Right cardiac atrium (tissue), 5 donors: ENCODE measurements around the gene DLX5. TPM values are rescaled to one million over a fixed set of nuclear protein-coding genes. Genes with fewer than 3 reads are reported as not detected.

Experiments
- ATAC-seq, 2 donors: fragments of 200-7000 bp; cut with Tn5 transposase; one replicate each; pipeline versions ENCODE4 v1.8.0 to v1.9.1; 2020; ENCODE audit warnings: moderate library complexity in 2 of 2, mild to moderate bottlenecking in 1 of 2
- DNase-seq, 3 donors: peaks; one replicate each; pipeline ENCODE4 v3.0.0-alpha.2; 2020
- H3K27ac ChIP-seq: one replicate; pipeline ENCODE4 v1.5.1; 2013; ENCODE audit warnings: mild to moderate bottlenecking, low read length, control low read depth, moderate library complexity
- H3K27me3 ChIP-seq: one replicate; pipeline ENCODE4 v1.6.1; 2013; ENCODE audit not compliant: control insufficient read depth, insufficient read depth
- H3K4me1 ChIP-seq: one replicate; pipeline ENCODE4 v1.6.1; 2013; ENCODE audit warnings: low read length; ENCODE audit not compliant: control insufficient read depth, insufficient read depth
- H3K4me3 ChIP-seq: one replicate; pipeline ENCODE4 v1.5.1; 2013; ENCODE audit warnings: low read length, control low read depth
- H3K9me3 ChIP-seq: one replicate; pipeline ENCODE4 v1.6.1; 2013; ENCODE audit warnings: low read length; ENCODE audit not compliant: control insufficient read depth
- WGBS: extraction: QIAGEN DNeasy Blood & Tissue Kit; methylation state at CpG from one replicate; pipeline ENCODE4 v1.1.7; 2013; 5-methylcytosine and 5-hydroxymethylcytosine counted together
- intact Hi-C, 4 donors: fragments of 100-400 bp; cut with DNase I; formaldehyde crosslinking; loops; one replicate each; pipeline versions ENCODE4 v1.11.0 to v1.14.0; 2022 to 2023
- polyA plus RNA-seq: library from polyadenylated mRNA; stranded (reverse); fragments of 200-250 nt; gene quantifications from one replicate; pipeline ENCODE4 v1.2.3, GENCODE V29; 2013
- total RNA-seq, 4 donors: library from RNA; stranded (reverse); fragmentation: NEBNext Ultra II Directional; extraction: Animal tissue kit (Norgen Biotek cat#: 25700); gene quantifications; one replicate each; pipeline ENCODE4 v1.2.1, GENCODE V29; 2021
- donor health status: healthy with polysubstance abuse.
- donor health status: DM: no; HTN: yes; CAD: no.
- donor health status: DM: no; HTN: no; CAD: no.
- donor health status: DM: no; HTN: yes; CAD: no; lungs with severe emphysema.
- donor health status: DM: yes; HTN: yes; CAD: no.

DLX5 gene
- total and polyA plus RNA-seq, 5 donors: 0.27 TPM; not detected in 4

DNA sequence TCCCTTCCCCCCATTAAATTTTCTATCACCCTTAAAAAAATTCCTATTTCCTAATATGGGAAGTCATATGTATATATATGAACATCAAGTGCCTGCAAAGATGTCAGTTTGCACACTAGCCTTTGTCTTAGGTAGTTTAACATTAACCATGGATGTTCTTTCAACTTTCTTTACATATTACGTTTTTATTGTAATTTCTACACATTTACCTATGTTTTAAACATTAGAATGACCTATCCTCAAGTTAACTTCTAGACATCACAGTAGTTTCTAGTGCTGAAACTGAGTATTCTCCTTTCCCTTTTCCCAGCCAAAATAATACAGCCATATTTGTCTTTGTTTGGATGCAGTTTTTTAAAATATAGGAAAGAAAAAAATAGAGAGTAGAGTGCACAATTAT is 13.5 kb downstream of the DLX5 start:
- H3K4me1 ChIP-seq: no peaks in the 10 kb centered on the region
- DNase-seq (no peak), ATAC-seq (no peak)
- no peak overlapping the region for H3K27ac ChIP-seq
- H3K9me3 ChIP-seq: peaks cover 1% of the 10 kb centered on the region
- WGBS: 6% methylated on average over 1 of the region's 1 CpG
- intact Hi-C loops: no loop called here
- no peak overlapping the region for H3K4me3 ChIP-seq
- H3K27me3 ChIP-seq: peaks cover 14% of the 10 kb centered on the region

DNA sequence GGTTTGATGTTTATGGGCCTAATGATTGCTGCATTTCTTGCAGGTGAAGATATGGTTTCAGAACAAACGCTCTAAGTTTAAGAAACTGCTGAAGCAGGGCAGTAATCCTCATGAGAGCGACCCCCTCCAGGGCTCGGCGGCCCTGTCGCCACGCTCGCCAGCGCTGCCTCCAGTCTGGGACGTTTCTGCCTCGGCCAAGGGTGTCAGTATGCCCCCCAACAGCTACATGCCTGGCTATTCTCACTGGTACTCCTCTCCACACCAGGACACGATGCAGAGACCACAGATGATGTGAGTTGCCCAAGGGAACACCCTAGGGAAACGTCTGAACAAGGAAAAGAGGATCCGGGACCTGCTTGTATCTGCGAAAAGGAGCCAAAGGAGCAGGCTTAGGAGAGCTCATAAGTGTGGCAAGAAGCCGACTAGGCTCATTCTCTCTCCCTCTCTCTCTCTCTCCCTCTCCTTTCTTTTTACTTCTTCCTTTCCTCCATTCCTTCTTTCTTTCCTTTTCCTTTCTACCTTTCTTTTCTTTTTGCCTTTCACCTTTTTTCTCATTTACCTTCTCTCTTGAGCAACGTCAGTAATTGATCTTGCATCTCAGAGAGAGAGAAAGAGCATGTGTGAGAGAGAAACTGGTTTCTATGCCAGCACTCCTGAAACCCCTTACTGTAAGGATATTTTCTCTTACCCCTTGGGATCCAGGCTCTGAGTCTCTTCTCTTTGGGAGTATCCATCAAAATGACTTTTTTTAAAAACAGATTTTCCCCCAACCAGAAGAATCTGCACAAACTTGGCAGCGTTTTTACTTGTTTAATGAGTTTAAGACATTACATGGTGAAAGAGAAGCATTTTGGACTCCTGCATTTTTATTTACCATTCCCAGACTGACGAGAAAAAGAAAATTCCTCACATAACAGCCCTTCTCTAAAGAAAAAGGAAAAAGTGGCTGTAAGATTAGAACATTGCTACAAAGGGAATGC is 14.6 kb downstream of the DLX5 start:
- DNase-seq (no peak), ATAC-seq (no peak)
- intact Hi-C loops: no loop called here
- Histone ChIP-seq H3K9me3 (peaks cover 1% of the 10 kb centered on the region), H3K4me1 (no peaks in the 10 kb centered on the region), H3K4me3 (no peak overlapping the region), H3K27ac (no peak overlapping the region), H3K27me3 (peaks cover 14% of the 10 kb centered on the region)
- WGBS: 10% methylated on average over 18 of the region's 18 CpGs

DNA sequence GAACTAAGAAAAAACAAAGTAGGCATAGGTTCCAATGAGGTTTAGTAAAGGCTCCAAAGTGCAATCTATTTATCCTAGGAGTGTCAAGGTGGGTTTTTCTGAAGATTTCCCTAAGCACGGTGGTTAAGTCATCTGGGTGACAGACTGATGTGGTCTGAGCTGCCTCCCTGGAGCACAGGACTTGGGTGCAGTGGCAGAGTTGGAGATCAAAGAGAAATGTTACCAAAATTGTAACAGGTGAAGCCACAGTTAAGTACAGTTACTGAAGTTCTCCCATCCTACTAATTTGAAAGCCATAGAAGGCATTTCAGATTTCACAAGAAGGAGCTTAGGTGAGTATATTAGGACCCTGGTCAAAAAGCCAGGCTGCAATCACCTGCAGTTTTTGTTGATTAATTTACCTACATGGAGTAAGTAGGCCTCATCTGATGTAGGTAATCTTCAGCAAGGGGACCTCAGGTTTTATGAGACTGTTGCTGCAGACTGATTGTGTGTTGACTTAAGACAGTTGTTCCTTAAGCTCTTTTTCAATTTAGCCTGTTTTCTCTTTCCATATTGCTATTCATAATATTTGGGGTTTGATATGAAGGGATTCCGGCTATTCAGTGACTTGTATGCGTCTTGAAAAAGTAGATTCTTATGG is 16.2 kb downstream of the DLX5 start:
- H3K27ac ChIP-seq: no peak overlapping the region
- H3K9me3 ChIP-seq: peaks cover 1% of the 10 kb centered on the region
- 75% methylated on average over 3 of the region's 3 CpGs for WGBS
- peaks cover 9% of the 10 kb centered on the region for H3K27me3 ChIP-seq
- ATAC-seq: no peak
- DNase-seq: no peak
- H3K4me1 ChIP-seq: no peaks in the 10 kb centered on the region
- H3K4me3 ChIP-seq: no peak overlapping the region
- intact Hi-C loops: no loop called here

DNA sequence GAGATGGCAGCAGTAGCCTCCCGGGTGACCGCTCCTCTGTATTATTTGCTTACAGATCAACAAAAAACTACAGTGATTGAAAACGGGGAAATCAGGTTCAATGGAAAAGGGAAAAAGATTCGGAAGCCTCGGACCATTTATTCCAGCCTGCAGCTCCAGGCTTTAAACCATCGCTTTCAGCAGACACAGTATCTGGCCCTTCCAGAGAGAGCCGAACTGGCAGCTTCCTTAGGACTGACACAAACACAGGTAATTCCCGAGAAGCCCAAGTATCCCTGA is 17.1 kb downstream of the DLX5 start:
- peaks cover 5% of the 10 kb centered on the region for H3K27me3 ChIP-seq
- no peak overlapping the region for H3K27ac ChIP-seq
- intact Hi-C loops: no loop called here
- no peaks in the 10 kb centered on the region for H3K4me1 ChIP-seq
- ATAC-seq (no peak), DNase-seq (no peak)
- no peaks in the 10 kb centered on the region for H3K9me3 ChIP-seq
- no peak overlapping the region for H3K4me3 ChIP-seq
- WGBS: 31% methylated on average over 8 of the region's 8 CpGs

DNA sequence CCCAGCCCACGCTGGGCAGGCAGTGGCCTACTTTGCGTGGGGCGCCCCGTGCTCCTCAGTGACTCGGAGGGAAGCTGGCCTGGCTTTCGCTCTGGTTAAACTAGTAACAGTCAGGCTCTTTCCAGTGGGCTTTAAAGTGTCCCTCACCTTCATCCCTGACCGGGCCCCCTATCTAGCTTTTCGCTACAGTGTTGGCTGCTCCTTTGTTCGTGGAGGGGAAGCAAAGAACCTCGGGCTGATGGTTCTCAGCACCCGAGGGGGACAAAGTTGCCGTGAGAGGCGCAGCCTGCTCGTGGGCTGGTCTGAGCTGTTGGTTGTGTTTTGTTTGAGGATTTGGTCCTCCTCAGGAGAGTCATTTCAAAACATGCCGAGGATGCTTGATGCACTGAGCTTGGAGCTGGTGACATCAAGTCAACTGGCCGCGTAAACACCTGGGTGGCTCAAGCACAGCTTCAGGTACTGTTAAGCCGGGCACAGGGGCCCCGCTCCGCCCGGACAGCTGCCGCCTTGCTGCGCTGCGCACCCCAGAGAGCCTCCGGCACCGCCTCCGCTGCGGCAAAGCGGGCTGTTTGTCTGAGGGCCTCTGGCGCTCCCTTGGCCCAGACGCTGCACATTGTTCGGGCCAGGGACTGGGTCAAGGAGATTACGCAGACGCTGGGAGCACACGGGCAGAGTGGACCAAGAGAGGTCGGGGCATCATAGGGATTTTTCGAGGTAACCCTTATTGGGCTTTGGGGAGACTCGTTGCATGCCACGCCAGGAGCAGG is 17.6 kb downstream of the DLX5 start:
- peak overlapping the region; percentile 25 for H3K4me3 ChIP-seq
- peaks cover 5% of the 10 kb centered on the region for H3K27me3 ChIP-seq
- 12% methylated on average over 39 of the region's 39 CpGs for WGBS
- DNase-seq (no peak), ATAC-seq (no peak)
- no peak overlapping the region for H3K27ac ChIP-seq
- H3K9me3 ChIP-seq: no peaks in the 10 kb centered on the region
- no peaks in the 10 kb centered on the region for H3K4me1 ChIP-seq
- intact Hi-C loops: no loop called here

DNA sequence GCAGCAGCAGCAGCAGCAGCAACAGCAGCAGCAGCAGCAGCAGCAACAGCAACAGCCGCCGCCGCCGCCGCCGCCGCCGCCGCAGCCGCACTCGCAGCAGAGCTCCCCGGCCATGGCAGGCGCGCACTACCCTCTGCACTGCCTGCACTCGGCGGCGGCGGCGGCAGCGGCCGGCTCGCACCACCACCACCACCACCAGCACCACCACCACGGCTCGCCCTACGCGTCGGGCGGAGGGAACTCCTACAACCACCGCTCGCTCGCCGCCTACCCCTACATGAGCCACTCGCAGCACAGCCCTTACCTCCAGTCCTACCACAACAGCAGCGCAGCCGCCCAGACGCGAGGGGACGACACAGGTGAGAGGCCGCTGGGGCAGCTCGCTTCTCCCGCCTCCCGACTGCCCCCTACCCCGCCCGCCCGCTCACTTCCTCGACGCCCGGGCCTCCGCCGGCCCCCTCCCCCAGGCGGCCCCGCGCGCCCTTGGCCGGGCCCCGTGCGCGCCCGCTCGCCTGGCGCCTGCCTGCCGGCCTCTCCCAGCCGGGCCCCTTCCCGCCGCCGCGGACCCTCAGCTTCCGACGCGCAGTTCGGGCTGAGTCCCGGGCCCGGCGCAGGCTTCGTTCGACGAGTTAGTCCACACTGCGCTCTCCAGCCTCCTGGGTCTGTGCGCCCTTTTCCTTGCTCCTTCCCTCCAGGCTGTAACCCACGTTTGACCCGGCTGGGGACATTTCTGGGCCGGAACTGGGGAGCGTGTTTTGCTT is 18.4 kb downstream of the DLX5 start:
- peaks cover 5% of the 10 kb centered on the region for H3K27me3 ChIP-seq
- H3K27ac ChIP-seq: no peak overlapping the region
- ATAC-seq: peak; percentile 72 to 78

DNA sequence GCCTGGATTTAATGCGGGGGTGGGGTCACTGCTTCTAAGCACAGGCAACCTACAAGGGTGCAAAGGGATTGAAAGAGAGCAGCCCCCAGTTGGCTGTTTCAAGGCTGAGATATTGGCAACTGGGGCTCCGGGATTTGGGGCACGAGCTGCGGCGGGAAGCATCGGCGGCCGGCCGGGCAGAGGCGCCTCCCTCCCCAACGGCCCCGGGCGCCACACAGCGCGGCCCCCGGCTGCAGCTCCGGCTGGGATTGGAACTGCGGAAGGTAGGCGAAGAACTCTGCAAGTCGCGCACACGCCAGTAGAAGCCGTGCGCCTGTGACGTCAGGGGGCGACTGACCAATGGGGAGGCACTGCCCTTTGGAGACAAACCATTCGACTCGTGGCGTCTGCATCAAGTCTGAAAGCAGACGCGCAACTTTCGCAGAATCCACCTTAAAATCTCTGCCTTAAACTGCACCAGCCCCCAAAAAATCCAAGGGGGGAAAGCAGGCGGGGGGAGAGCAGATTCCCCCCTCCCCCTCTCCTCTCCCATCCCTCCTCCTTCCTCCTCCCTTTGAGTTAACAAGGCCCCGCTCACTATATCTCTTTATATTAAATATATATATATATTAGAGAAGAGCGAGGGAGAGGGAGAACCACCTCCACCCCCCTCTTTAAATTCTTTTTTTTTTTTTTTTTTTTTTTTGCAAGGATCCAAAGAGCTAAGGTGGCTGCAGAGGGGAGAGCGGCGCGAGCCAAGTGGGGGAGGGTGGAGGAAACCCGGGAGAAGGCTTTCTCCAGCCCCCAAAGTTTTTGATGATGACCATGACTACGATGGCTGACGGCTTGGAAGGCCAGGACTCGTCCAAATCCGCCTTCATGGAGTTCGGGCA is 19.2 kb downstream of the DLX5 start, which contains the start of gene DLX6:
Gene DLX6, plus strand, starts transcription at position 371 of the 872 bp plus-strand sequence. Its CDS starts 425 bp downstream, at position 796.
- no peak within 1 kb of the TSS for H3K27ac ChIP-seq
- peak in 1 of 2 donors; percentile 59 for ATAC-seq
- peak; percentile 46 to 65 (median 58) for DNase-seq
- peak within 1 kb of the TSS; percentile 25 for H3K4me3 ChIP-seq
- peaks cover 8% of the 10 kb centered on the region for H3K27me3 ChIP-seq
- intact Hi-C loops: no loop called here
- no peaks in the 10 kb centered on the region for H3K9me3 ChIP-seq
- no peaks in the 10 kb centered on the region for H3K4me1 ChIP-seq
- 2% methylated on average over 44 of the region's 44 CpGs for WGBS

More for the DNA sequence above, 18.4 kb downstream of the DLX5 start:
- intact Hi-C loops: no loop called here
- 1% methylated on average over 83 of the region's 83 CpGs for WGBS
- H3K9me3 ChIP-seq: no peaks in the 10 kb centered on the region
- peak in 2 of 3 donors; percentile 52 to 66 for DNase-seq
- no peaks in the 10 kb centered on the region for H3K4me1 ChIP-seq
- peak overlapping the region; percentile 25 for H3K4me3 ChIP-seq

DNA sequence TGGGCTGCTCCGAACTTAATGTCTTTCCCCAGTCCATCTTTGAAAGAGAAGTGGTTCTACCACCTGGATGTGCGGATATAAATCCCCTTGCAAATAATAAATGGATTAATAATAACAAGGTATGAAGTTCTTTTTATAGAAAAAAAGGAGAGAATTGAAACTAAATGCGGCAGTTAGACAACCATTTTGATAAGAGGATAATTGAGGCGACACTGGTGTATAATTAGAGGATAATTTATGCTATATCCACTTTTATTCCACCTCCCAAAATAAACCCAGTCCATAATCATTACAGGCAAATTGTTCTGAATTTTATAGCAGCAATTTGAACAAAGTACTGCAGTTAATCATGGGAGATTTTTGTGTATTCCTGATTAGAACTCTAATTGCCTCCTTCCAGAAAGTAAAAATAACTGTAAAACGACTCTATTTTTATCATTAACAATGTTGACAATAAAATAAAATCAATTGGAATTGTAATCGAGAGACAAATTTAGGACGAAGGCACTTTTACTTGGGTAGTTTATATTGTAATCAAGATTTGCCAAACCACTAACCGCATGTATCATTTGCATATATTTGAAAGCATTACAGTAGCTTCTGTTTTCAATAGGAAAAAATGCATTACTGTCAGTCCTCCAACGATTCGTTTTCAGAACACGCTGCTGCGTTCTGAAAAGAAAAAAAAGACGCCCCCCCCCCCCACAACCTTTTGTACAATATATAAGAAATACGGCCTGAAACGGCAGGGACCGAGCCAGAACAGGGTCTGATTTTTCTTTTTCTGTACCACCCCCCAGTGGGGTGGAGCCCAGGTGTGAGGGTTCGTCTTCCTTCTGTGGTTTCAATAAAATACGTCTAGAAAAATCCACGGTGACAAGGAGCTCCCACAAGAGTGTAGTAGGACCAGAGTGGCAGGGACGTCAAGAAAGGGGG is 20.1 kb downstream of the DLX5 start:
- 8% methylated on average over 20 of the region's 20 CpGs for WGBS

More for the DNA sequence above, 20.1 kb downstream of the DLX5 start:
- Histone ChIP-seq H3K27me3 (peaks cover 8% of the 10 kb centered on the region), H3K4me1 (no peaks in the 10 kb centered on the region), H3K9me3 (no peaks in the 10 kb centered on the region), H3K27ac (no peak overlapping the region), H3K4me3 (peak overlapping the region; percentile 25)
- DNase-seq (no peak), ATAC-seq (no peak)
- intact Hi-C loops: no loop called here
